Activated CD4-positive, CD25-positive, alpha-beta regulatory T cell treated with anti-CD3 and anti-CD28 coated beads, Interleukin-2, amount 50 U/mL, for 16 hours (primary cell): ENCODE measurements around the gene WDR64.
"Not testable (repeated sequence)": the region's sequence is repeated elsewhere in the genome, so short reads cannot be mapped to it uniquely, and the experiment has no call there.

Experiments used
- DNase-seq: peaks from one replicate; pipeline ENCODE4 v3.0.0-alpha.2; 2020; ENCODE audit warnings: low read depth, low spot score

The WDR64 gene

DNA sequence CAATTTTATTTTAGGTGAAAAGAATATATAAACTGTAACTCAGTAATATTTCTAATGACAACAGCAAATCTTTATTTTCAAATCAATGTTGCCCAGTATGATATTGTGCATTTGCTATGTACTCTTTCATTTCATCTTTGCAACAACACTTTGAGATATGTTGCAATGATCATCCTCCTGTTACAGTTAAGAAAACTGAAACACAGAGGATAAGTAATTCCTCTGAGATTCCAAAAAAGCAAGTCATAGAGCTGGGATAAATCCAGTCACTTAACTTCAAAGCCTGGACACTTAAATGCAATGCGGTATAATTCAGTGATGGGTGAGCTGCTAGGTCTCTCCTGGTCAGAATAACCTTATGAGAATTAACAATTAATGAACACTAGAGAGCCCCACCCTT, 147.3 kb downstream of the WDR64 start:
- DNase-seq = no peak

GRCh38 chr1:241800640-241801039, 148.6 kb downstream of the WDR64 start:
- DNase-seq = no peak

DNA sequence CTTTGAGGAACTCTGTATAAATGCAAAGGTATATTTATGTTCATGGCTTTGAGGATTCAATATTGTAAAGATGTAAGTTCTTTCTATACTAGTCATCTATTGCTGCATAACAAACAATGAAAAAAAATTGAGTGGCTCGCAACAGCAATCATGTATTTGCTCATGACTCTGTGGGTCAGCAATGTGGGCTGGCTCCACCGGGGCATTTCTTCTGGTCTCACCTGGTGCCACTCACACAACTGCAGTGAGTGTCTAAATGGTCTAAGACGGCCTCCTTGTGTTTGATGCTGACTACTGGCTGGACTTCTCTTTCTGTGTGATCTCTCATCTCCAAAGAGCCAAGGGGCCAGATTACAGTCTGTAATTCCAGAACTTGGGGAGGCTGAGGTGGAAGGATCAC, 150.8 kb downstream of the WDR64 start:
- DNase-seq = no peak

GRCh38 chr1:241804706-241805105, 152.6 kb downstream of the WDR64 start:
- not testable (repeated sequence) for DNase-seq

GRCh38 chr1:241808265-241808664, 156.2 kb downstream of the WDR64 start:
- no peak for DNase-seq

DNA sequence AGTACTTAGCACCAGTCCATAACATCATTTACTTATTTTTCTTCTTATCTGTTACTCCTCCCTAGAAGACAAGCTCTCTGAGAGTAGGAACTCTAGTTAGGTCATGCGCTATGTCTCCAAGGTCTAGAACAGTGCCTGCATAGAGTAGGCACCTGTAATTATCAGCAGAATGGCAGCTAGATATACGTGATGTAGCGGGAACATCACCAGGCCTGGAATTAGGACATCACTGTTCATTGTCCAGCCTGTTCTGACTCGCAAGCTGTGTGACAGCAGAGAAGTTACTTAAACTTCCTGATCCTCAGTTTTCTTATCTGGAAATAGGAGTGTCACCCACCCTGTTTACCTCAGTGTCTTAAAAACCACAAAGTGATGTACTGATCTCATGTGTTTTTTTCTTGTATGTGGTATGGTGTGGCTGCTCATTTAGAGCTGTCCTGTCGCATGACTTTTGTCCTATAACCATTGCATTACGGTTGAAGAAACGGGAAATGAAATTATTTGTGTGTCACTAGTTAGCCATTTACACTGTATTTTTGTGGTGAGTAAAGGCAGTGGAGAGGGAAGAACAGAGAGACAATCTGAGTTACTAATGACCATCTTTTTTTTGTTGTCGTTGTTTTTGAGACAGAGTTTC, 158.8 kb downstream of the WDR64 start:
- no peak for DNase-seq

DNA sequence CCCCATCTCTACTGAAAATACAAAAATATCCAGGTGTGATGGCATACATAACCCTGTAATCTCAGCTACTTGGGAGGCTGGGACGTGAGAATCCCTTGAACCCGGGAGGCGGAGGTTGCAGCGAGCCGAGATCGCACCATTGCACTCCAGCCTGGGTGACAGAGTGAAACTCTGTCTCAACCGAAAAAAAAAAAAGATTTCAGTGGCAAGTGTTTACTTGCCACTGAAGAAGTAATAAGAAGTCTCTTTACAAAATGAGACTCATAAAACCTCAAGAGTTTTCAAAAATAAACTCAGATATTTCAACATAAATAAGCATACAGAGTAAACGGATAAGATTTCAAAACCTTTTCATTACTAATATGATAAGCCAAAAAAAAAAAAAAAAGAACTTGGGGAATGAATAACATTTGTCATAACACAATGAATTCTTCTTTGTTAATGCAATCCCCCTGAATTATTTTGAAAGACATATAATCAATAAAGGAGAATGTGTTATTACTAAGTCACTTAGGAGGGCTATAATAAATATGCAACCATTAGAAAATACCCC, 161.8 kb downstream of the WDR64 start:
- no peak for DNase-seq

- no peak for DNase-seq
These were observed 163.9 kb downstream of the WDR64 start for GRCh38 chr1:241816008-241816407.

DNA sequence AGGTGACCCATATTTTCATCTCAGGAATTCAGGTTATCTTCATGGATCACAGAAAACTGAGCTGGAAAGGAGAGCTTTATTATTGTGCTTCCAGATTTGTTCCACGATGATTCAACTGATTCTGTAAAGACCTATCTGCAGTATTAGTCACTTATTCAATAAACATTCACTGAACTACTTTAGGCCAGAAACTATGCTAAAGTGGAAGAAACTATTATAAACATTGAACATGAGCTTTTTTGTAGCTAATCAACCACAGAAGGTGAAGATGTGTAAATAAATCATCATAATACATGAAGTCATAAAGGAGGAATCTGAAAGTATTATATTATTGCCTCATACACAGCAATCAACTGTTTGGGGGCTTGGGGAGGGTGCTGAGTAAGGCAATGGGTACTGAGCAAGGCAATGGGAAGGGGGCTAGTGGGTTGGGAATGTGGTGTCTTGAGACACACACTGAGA, 165.3 kb downstream of the WDR64 start:
- DNase-seq = no peak

DNA sequence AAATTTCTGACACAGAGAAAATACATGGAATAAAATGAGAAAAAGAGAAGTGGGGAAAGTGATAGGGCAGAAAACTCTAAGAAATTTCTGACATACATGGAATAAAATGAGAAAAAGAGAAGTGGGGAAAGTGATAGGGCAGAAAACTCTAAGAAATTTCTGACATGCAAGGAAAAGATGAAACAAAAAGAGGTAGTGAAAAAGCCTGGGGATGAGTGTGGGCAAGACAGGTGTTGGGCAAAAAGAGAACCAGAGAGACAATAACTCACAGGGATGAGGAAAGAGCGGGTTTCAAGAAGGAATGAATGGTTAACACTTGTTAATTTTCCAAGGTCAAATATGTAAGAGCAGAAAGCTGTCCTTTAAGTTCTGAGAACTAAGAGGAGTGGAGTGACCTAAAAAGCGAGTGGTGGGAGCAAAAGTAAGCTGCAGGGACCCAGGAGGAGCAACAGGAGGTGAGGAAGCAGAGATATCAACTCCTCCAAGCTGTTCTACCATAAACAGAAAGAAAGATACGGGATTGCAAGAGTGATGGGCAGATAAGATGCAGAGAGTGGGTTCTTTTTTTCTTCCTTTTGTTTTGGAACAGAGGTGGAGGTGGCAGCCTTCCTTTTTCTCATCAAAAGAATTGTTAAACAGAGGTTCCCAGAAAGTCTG, 166.0 kb downstream of the WDR64 start:
- DNase-seq = no peak

- no peak for DNase-seq
These were observed 167.3 kb downstream of the WDR64 start for GRCh38 chr1:241819340-241819866.

DNA sequence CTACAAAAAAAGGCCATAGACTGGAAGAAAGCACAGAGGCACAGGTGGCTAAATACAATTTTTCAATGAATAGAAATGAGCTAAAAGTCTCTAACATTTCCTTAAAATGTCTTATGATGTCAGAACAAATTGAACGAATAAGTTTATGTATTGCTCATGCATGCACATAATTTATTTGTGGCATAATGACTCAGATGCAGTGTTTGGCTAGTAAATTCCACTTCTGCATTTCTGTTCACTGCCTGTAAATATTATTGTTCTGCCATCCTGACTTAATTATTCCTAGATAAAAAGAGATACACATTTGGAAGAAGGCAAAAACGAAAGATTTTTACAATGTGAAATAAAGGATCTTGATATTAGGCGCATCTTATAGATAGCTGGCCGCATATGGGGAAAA, 169.3 kb downstream of the WDR64 start:
- no peak for DNase-seq

- DNase-seq = no peak
These were observed 170.8 kb downstream of the WDR64 start for GRCh38 chr1:241822846-241823245.

DNA sequence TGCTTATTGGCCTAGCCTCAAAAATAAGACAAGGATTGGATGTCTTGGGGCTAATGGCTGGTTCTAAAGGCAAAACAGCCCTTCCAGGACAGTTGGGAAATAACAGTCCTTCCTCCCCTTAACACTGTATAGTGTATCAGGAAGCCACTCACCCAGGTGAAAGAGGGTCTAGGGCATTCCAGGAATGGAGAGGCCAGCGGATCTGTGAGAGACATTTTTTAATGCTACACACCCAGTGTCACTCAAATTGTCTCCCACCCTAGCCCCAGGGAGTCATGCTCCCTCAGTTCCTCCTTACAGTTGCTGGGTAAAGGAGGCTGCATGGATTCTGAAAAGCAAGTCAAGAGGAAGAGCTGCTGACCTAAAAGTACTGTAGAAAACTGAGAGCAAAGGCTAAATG, 171.8 kb downstream of the WDR64 start:
- DNase-seq = no peak

- DNase-seq = no peak
These were observed 173.5 kb downstream of the WDR64 start for GRCh38 chr1:241825581-241825980.

- not testable (repeated sequence) for DNase-seq
These were observed 174.5 kb downstream of the WDR64 start for GRCh38 chr1:241826613-241827012.

- DNase-seq = no peak
These were observed 175.2 kb downstream of the WDR64 start for GRCh38 chr1:241827264-241827663.

DNA sequence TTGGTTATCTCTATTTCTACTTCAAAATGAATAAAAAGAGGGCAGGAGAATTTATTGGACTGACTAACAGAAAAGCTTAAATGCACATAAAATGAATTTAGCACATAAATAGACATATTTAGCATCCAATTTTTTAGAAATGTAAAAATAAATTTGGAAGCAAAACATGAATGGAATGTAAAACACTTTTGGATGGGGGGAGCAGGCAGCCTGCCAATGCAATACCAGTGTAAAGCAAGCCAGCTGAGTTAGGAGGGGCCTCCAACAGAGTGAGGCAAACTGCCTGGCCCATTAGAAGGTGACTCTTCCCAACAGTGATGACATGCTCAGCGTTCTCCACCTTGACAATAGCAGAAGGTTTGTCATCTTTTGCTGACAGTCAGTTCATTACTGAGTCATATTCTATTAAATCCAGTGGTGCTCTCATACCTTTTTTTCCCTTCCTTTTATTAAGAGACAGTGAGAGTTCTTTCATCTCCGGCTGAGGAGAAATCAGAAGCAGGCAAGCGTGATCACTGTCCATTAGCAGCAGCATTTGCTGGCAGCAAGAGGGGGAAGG, 176.5 kb downstream of the WDR64 start:
- no peak for DNase-seq

GRCh38 chr1:241829468-241829867, 177.4 kb downstream of the WDR64 start:
- DNase-seq = no peak

GRCh38 chr1:241834733-241835377, 182.8 kb downstream of the WDR64 start:
- no peak for DNase-seq

DNA sequence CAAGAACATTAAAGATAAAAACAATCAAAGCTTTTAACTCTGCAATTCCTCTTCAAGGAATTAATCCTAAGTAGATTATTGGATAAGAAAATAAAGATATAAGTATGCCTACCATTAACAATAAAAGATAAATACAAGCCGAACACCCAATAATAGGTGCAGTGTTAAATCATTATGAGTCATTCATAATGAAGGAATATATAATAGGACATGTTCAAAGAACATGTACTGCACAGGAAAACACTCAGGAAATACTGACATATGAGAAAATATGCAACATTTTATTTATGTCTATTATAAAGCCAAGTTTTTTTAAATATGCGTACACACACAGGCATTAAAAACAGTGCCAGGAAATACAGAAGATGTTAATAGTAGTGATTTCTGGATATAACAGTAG, 184.9 kb downstream of the WDR64 start:
- DNase-seq = no peak

GRCh38 chr1:241837416-241837815, 185.3 kb downstream of the WDR64 start:
- DNase-seq = no peak
